Measurements from ENCODE around the gene GLUL. TPM values are rescaled to one million over a fixed set of nuclear protein-coding genes. Genes with fewer than 3 reads are reported as not detected.

The GLUL gene
- total RNA-seq, 1 donor from 2014 or later: 1,362 TPM

- H3K9me3 ChIP-seq: no peaks in the 10 kb centered on the region
Observed at GRCh38 chr1:182405578-182405977, 14.0 kb upstream of the GLUL start.

DNA sequence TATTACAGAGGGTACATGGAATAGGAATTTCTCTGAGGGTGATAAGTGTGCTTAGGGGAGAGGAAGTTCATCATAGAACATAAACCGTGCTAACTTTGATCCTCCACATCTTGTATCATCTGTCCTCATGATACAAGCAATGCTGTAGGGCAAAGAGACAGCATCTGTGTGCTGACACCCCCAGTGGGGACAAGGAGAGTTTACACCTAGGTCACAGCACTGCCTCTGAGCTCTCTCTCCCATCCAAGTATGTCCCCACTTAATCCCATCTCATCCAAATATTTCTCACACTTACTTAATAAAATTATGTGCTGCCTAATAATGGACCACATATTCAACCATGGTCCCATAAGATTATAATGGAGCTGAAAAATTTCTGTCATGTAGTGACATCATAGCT is 13.2 kb upstream of the GLUL start:
- no peak for DNase-seq
- TF ChIP-seq, protein P1, sequence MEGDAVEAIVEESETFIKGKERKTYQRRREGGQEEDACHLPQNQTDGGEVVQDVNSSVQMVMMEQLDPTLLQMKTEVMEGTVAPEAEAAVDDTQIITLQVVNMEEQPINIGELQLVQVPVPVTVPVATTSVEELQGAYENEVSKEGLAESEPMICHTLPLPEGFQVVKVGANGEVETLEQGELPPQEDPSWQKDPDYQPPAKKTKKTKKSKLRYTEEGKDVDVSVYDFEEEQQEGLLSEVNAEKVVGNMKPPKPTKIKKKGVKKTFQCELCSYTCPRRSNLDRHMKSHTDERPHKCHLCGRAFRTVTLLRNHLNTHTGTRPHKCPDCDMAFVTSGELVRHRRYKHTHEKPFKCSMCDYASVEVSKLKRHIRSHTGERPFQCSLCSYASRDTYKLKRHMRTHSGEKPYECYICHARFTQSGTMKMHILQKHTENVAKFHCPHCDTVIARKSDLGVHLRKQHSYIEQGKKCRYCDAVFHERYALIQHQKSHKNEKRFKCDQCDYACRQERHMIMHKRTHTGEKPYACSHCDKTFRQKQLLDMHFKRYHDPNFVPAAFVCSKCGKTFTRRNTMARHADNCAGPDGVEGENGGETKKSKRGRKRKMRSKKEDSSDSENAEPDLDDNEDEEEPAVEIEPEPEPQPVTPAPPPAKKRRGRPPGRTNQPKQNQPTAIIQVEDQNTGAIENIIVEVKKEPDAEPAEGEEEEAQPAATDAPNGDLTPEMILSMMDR (IDR thresholded peaks at IDR 0.05): no peak
- H3K27ac ChIP-seq: no peak overlapping the region
- H3K4me1 ChIP-seq: no peaks in the 10 kb centered on the region
- ATAC-seq: no peak
- H3K9me3 ChIP-seq: no peaks in the 10 kb centered on the region
- no peaks in the 10 kb centered on the region for H3K36me3 ChIP-seq
- no peaks in the 10 kb centered on the region for H3K27me3 ChIP-seq (ENCODE audit: low read depth)
- intact Hi-C loops (cut with DNase I): no loop called here
- no peak overlapping the region for H3K4me3 ChIP-seq

More at GRCh38 chr1:182405578-182405977, 14.0 kb upstream of the GLUL start:
- Histone ChIP-seq H3K4me1 (no peaks in the 10 kb centered on the region), H3K36me3 (no peaks in the 10 kb centered on the region), H3K27ac (no peak overlapping the region), H3K4me3 (no peak overlapping the region), H3K27me3 (ENCODE audit: low read depth) (no peaks in the 10 kb centered on the region)
- TF ChIP-seq, protein P1 (IDR thresholded peaks at IDR 0.05): no peak
- ATAC-seq (no peak), DNase-seq (no peak)
- intact Hi-C loops (cut with DNase I): no loop called here

GRCh38 chr1:182400567-182400966 is 9.0 kb upstream of the GLUL start, which contains the start of gene TEDDM1:
Gene TEDDM1 (minus strand): TSS chr1:182400667. CDS start chr1:182400485, 182 bp downstream.
- intact Hi-C loops (cut with DNase I): no loop called here

GRCh38 chr1:182397653-182398393 is 6.2 kb upstream of the GLUL start:
- TF ChIP-seq, protein P1 (IDR thresholded peaks at IDR 0.05): no peak
- H3K9me3 ChIP-seq: no peaks in the 10 kb centered on the region
- intact Hi-C loops (cut with DNase I): loop anchor here (5.0 to 10.0 kb wide), 2 partner anchors 256 to 313 kb away; no protein-coding TSS in a partner anchor
- H3K4me1 ChIP-seq: peaks cover 22% of the 10 kb centered on the region
- ATAC-seq (peak; percentile 59 to 81), DNase-seq (peak; percentile 55)
- no peaks in the 10 kb centered on the region for H3K27me3 ChIP-seq (ENCODE audit: low read depth)
- H3K4me3 ChIP-seq: no peak overlapping the region
- H3K36me3 ChIP-seq: no peaks in the 10 kb centered on the region
- peak overlapping the region; percentile 44 for H3K27ac ChIP-seq

More at GRCh38 chr1:182400567-182400966, 9.0 kb upstream of the GLUL start, which contains the start of gene TEDDM1:
- H3K27ac ChIP-seq: no peak within 1 kb of the TSS
- H3K4me1 ChIP-seq: peaks cover 9% of the 10 kb centered on the region
- H3K36me3 ChIP-seq: no peaks in the 10 kb centered on the region
- H3K27me3 ChIP-seq (ENCODE audit: low read depth): no peaks in the 10 kb centered on the region
- ATAC-seq: no peak
- no peaks in the 10 kb centered on the region for H3K9me3 ChIP-seq
- TF ChIP-seq, protein P1 (IDR thresholded peaks at IDR 0.05): no peak
- no peak for DNase-seq
- no peak within 1 kb of the TSS for H3K4me3 ChIP-seq

DNA sequence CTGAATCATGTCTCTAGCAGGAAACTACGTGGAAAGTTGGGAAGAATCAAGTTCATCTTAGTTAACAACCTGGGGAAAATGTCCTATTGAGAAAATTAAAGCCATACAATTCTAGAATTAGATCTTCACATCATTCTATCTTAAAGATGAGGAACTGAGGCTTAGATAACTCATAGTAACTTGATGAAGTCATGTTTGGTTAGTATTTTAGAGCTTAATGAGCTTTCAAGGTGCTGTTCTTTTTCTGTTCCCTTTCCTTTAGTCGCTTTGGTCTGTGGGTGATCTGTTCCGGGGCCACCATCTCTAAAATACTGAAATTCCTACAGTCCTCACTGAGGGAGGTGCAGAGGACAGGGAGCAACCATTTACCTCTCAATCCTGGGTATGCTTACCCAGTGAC is 4.3 kb upstream of the GLUL start:
- H3K9me3 ChIP-seq: no peaks in the 10 kb centered on the region
- H3K27ac ChIP-seq: no peak overlapping the region
- peaks cover 29% of the 10 kb centered on the region for H3K4me1 ChIP-seq
- H3K36me3 ChIP-seq: no peaks in the 10 kb centered on the region
- intact Hi-C loops (cut with DNase I): loop anchor here (5.0 to 10.0 kb wide), 2 partner anchors 254 to 311 kb away; no protein-coding TSS in a partner anchor
- no peak overlapping the region for H3K4me3 ChIP-seq
- ATAC-seq (no peak), DNase-seq (no peak)
- TF ChIP-seq, protein P1 (IDR thresholded peaks at IDR 0.05): no peak
- no peaks in the 10 kb centered on the region for H3K27me3 ChIP-seq (ENCODE audit: low read depth)

Data from lower lobe of right lung (tissue), 2 donors.